Measurements from ENCODE around the gene CRAMP1.

- TF ChIP-seq POLR2A (IDR thresholded peaks at IDR 0.05) (no peak), CTCF (IDR thresholded peaks at IDR 0.05) (no peak), EP300 (IDR thresholded peaks at IDR 0.05) (no peak)
Measured at GRCh38 chr16:1619976-1620375, 7.8 kb downstream of the CRAMP1 start.

Measured in sigmoid colon (tissue), 4 donors.